ENCODE data around the gene SCG3.

SCG3 gene

DNA sequence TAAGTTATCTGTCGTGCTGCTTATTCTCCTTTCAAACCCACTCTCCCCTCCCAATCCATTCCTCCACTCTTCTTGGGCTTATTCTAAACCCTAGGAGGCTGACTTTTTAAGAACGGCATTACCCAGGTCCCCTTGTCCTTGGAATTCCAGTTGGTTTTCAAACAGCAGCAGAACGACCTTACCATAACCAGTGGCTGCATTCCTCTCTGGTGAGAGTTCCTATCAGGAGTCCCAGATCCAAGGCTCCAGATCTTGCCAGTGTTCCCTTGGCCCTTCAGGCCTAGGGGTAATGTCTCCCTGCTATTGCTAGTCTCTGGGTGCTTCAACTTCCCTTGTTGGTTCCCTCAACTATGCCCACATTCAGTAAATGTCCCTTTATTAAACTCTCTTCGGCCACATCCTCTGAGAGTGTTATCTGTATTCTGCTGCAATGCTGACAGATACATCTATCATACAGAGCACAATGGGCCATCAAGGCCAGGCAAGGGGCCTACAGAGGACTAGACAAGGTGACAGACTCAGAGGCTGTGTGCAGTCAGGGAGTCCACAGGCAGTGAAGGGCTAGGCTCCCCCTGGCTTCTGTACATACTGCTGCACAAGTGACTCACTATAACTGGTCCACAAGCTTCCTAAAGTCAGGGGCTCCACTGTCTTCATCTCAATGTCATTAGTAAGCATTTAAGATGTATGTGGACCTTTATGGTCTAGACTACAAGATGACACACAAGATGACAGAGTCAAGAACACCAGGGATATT lies 46.0 kb downstream of the SCG3 start:
- no peak for DNase-seq (ENCODE audit: low read depth)

- DNase-seq (ENCODE audit: low read depth): no peak
These were observed 50.4 kb downstream of the SCG3 start for GRCh38 chr15:51731549-51732267.

DNA sequence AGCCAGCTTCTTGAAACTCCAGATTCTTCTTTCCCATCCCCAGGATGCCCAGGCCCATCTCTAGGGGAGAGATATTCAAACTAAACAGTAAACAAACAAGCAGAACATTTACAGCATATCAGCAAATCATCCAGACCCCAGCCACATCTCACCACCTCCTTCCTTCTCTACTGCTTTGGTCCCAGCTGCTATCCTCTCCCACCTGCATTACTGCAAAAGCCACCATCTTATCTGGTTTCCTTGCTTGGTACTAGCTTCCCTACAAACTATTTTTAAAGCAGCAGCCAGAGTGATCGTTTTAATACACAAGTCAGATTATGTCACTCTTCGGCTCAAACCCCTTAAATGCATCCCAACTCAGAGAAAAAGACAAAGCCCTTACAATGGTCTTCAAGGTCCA lies 51.3 kb downstream of the SCG3 start:
- DNase-seq (ENCODE audit: low read depth): no peak

GRCh38 chr15:51735228-51736010 lies 54.1 kb downstream of the SCG3 start:
- no peak for DNase-seq (ENCODE audit: low read depth)

DNA sequence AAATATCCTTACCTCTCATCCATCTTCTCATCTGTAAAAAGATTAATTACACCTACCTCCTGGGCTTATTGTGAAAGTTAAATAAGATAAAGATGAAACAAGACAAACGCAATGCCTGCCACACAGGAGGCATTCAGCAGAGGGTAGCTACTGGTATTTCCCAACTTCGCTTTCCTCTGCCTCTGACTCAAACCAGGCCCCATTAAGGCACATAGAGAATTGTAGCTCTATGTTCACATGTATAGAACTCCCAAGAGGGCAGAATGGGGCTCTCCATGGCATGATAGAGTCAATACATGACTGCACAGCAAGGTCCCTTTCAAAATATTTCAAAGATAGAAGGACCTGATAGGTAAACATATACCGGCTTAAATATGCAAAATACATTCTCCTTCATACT lies 54.8 kb downstream of the SCG3 start:
- DNase-seq (ENCODE audit: low read depth): no peak

- DNase-seq (ENCODE audit: low read depth): peak; percentile 47
These were observed 55.6 kb downstream of the SCG3 start for GRCh38 chr15:51736751-51737521.

DNA sequence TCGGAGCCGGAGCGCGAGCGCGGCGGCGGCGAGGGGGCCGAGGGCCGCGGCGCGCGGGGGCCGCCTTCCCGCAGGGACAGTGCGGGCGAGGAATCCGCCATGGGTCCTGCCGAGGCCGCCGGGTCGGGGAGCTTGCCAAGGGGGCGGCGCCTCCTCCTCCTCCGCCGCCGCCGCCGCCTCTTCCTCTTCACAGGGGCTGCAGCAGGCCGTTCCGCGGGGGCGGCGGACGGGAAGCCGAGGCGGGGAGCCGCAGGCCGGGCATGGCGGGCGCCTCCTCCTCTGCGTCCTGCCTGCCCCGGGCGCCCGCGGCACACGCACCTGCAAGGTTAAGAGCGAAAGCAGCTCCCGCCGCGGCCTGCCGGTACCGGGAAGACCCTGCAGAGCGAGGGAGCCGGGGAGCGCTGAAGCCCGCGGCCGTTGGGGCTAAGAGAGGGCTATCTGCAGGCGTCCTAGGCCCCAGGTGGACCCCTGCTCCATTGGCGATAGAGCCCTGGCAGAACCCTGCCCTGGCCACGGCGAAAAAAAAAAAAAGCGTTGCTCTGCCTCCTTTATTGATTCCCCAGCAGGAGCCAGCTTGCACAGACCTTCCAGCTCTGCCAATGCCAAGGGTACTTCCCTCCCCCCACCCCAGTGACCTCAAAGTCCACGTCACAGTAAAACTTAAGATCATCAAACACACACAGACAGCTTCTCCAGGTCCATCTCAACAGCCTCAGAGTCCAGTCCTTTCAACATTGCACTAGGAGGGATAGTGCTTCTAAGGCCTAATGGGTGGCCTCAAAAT lies 56.4 kb downstream of the SCG3 start, which contains the start of gene LYSMD2:
Gene LYSMD2, minus strand, starts transcription at position 134 of the 784 bp plus-strand sequence. Its CDS starts 33 bp downstream, at position 101.
- peak; percentile 49 for DNase-seq (ENCODE audit: low read depth)

GRCh38 chr15:51738553-51738952 lies 57.2 kb downstream of the SCG3 start:
- DNase-seq (ENCODE audit: low read depth): no peak

DNA sequence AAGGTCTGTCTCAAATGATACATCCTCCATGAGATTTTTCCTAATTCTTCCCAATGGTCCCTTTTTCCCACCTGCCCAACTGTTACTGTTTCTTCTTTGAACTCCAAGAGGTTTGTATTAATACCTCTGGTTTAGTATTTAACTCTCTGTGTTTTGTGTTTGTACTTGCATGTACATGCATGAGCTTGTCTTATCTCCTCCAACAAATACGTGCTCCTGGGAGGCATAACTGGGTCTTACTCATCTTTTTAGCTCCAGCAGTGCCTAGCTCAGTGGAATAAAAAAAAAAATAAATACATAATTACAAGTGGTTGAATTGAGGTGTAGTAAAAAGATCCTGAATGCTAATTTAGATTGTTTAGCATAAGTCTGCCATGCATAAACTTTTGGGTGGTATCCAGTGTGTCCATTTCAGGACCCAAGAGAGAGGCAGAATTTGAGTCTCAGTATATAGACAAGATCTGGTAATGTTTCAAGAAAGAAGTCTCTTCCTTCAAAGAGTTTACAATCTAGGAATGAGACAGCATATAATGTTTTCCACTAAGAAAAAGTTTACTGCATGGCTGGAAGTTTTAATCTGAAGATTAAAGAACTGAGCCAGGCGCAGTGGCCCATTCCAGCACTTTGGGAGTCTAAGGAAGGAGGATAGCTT lies 57.9 kb downstream of the SCG3 start:
- DNase-seq (ENCODE audit: low read depth): no peak

DNA sequence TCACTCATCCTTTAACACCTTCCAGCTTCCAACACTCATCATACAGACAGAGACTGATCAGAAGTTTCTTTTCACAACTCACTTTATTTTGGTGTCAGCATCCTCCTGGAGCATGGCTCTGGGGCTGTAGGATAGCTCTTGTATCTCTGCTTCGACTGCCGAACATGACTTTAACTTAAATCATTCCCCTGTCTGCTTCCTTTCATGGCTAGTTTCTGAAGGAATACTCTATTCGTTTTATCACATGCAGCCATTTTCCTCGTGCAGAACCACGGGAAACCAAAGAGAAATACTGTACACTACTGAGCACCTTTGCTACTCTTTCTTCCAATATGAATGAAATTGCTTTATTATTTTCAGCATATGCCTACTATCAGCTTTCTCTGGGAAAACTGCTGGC lies 68.0 kb downstream of the SCG3 start:
- no peak for DNase-seq (ENCODE audit: low read depth)

GRCh38 chr15:51750186-51750585 lies 68.9 kb downstream of the SCG3 start:
- DNase-seq (ENCODE audit: low read depth): no peak

DNA sequence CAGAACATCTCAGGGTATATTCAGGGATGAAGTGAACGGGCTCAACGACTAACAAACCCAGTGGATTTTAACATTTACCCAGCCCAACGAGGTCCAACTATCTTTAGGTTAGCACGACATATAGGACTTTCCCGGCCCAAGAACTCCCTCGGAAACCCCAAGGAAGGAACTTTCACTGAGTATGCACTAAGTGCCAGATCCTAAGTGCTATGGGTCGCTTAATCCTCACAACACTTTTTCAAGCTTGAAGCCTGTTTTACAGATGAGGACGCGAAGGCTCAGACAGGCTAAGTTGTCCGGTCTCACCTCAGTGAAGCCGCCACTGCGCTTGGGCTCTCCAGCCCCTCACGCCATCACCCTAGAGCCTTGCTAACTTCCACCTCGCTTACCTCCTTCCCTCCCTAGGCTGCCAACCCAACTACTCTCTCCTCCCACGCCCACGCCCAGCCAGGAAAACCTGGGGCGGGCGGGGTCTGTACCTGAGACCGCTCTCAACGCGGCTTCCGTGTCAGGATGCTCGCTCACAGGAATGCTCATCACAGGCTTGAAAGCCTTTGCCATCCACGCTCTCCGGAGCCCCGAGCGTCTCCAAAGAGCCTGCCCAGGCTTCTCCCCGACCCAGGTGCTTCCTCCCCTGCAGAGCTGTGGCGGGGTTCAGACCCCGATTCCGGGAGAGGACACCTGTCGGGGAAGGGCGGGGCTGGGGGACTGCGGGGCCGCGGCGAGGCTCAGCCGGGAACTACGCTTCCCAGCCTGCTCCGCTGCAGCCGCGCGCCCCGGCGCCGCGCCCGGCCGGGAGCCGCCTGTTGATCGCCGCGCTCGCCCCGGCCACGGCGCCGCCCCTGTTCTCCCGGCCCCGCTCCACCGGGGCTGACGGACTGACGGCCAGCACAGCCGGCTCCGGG lies 69.7 kb downstream of the SCG3 start, which contains the start of gene TMOD2:
Gene TMOD2, plus strand, starts transcription at position 806 of the 905 bp plus-strand sequence. CDS start 14,845 bp downstream, outside the sequence.
- DNase-seq (ENCODE audit: low read depth): no peak

- DNase-seq (ENCODE audit: low read depth): no peak
These were observed 70.7 kb downstream of the SCG3 start for GRCh38 chr15:51751697-51752683.

GRCh38 chr15:51752888-51753287 lies 71.6 kb downstream of the SCG3 start:
- no peak for DNase-seq (ENCODE audit: low read depth)

DNA sequence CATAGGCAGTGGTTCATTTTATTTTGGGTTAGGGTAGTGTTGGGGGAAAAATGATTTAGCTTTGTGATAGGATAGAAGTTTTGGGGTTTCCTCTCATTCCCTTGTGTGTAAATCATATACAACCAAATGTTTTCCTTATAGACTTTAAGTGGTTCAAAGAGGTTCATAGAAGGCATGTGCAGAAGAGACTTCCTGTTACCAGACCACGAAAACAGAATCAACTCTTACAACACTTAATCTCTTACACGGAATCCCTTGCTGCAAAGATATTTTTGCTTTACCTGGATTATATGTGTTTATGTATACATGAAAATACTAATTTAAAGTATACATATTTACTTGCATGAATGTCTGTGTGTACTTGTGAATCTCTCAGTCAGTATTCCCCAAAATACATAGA lies 73.0 kb downstream of the SCG3 start:
- no peak for DNase-seq (ENCODE audit: low read depth)

DNA sequence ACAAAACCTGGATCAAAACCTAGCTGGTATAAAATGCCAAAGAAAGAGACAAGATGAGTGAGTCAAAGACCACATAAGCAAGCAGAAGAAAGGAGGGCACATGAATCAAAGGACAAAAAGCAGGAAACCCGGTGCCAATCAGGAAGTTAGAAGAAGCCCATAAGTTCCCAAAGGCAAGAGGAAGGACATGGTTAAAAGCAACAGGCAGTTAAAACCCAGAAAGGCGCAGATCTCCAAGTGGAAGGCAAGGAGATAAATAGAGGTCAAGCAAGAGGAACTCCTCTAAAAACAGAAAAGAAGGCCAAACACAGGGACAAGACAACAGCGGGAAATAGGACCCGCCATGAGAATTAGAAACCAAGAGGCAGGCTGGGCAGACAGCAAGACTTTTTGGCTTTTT lies 74.5 kb downstream of the SCG3 start:
- DNase-seq (ENCODE audit: low read depth): no peak

GRCh38 chr15:51756482-51756881 lies 75.2 kb downstream of the SCG3 start:
- no peak for DNase-seq (ENCODE audit: low read depth)

DNA sequence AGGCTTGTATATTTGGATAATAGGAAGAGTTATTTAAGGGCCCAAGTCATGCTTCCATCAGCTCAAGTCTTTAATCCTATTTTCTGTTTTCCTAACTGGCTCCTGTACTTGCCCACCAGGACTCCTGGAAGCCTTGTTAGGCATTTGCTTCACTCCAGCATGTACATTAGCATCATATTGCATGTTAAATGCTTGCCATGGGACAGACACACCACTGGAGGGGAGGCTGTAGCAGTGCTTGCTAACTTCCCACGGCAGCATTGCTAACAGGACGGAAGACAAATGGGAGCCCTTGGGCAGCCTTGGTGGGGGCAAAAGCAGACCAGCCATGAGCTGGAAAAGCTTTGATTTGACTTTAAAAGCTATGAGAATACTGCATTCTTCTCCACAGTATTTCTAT lies 76.1 kb downstream of the SCG3 start:
- no peak for DNase-seq (ENCODE audit: low read depth)

Data from activated gamma-delta T cell treated with anti-CD3 and anti-CD28 coated beads, Interleukin-2, amount 50 U/mL, for 16 hours (primary cell).